Stimulated activated CD4-positive, alpha-beta T cell treated with anti-CD3 and anti-CD28 coated beads, Interleukin-12 subunit alpha, Interleukin-12 subunit beta, amount 100 ng/mL, for 48 hours (primary cell): ENCODE measurements around the gene GMPR.
A peak's percentile ranks its signal among the peaks of the same experiment; 100 is the strongest.

Experiments
- DNase-seq, 3 donors: peaks; one replicate each; pipeline ENCODE4 v3.0.0-alpha.2; 2020; ENCODE audit warnings: low read depth in 2 of 3, low spot score in 1 of 3

Gene GMPR

GRCh38 chr6:16238057-16238962 is at the start of gene GMPR:
TSS of gene GMPR (plus strand) at chr6:16238587. CDS start at chr6:16238694, 107 bp downstream.
- peak; percentile 44 to 54 (median 46) for DNase-seq

DNA sequence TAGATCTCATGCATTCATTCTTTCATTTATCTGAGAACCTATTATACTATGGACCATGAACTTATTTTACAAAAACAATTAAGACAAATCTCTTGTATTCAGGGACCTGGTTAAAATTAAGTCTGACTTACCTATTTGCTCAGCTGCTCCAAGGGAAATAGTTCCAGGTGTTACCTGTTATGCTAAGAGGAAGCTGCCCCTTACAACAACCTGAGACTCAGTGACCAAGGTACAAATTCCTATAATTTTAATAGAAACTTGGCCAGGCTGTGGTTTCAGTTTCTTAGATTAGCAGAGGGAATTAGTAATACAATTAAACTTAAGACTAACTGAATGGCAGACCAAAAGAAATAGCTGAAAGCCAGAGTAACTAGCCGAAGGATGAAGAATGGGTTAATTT is 48.2 kb upstream of the GMPR start:
- DNase-seq: no peak

- no peak for DNase-seq
Measured at GRCh38 chr6:16196260-16196983, 42.0 kb upstream of the GMPR start.

DNA sequence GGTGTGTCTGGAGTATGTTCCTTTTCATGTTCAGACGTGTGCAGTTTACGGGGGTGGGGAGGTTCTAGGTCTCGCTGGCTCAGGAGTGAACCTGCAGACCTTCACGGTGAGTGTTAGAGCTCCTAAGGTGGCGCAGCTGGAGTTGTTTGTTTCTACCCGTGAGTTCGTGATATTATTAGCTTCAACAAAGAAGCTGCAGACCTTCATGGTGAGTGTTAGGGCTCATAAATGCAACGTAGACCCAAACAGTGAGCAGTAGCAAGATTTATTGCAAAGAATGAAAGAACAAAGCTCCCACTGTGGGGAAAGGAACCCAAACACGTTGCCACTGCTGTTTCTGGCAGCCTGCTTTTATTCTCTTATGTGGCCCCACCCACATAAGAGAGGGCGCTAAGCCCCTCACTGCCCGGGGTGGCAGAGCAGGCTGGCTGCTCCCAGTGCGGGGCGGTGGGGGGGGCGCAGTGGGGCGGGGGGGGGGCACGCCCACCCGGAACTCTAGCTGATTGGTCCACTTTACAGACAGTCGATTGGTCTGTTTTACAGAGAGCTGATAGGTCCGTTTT is 41.3 kb upstream of the GMPR start:
- DNase-seq: no peak

- DNase-seq: no peak
Measured at GRCh38 chr6:16198061-16198705, 40.2 kb upstream of the GMPR start.

- DNase-seq: no peak
Measured at GRCh38 chr6:16199804-16200203, 38.6 kb upstream of the GMPR start.

DNA sequence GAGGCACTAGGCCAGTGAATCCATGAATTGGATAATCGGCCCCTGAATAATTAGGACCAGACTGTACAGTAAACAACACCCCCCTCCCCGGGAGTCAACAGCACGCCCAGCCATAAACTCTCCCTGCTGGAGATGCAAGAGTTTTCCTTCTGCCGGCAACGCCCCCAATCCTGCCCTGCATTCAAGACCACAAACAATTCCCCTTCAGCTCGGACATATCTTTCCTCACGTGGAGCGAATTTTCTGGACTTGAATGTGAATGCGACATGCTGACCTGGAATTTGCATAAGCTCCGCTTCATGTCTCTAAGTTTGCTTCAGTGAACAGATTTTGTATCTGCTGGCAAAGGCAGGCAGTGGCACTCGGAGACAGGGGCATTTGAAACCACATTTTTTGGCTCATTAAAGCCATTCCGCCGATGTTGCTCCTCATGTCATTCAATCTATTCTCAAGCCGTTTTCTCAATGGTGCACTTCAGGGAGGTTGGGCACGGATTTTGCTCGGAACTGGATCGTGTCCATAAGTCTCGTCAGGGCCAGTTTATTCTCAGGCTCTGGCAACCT is 38.0 kb upstream of the GMPR start:
- DNase-seq: no peak

GRCh38 chr6:16201706-16202105 is 36.7 kb upstream of the GMPR start:
- no peak for DNase-seq

- no peak for DNase-seq
Measured at GRCh38 chr6:16204653-16205376, 33.6 kb upstream of the GMPR start.

GRCh38 chr6:16205377-16206144 is 32.8 kb upstream of the GMPR start:
- no peak for DNase-seq

DNA sequence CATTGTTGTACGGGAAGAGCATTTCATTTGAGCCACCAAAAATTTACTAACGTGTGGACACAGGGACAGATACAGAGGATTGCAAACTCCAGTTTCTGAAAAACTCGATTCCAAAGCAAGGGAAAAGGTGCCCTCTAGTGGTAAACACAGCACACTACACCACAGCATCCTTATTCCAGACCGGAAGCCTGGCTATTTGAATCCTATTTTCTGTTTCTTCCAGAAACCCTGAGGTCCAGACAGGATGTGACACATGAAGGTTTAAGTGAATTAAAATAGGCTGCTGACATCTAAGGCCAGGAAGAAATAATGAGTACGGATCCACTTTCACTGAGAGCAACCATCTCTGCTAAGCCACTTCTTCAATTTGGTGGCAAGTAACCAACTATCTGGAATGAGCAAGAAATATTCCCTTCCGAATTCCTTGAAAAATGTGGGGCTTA is 31.8 kb upstream of the GMPR start:
- peak in 2 of 3 donors; percentile 26 to 47 for DNase-seq

- DNase-seq: no peak
Measured at GRCh38 chr6:16208989-16209388, 29.4 kb upstream of the GMPR start.

DNA sequence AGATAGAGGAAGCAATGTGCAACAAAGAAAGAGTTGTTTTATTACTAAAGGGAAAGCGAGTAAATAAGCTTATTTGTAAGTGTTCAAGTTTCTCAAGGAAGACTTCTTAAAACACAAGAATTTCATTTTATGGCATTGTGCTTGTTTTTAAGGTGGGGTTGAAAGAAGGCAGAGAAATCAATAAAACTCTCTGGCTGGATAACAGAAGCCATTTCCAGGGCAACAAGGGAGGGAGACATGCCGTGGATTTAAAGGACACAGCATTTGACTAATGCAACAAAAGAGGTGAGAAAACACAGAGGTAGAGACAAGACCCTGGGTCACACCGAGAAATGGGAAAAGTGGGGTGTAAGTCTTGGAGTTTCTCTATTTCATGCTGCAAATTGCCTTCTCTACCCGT is 28.8 kb upstream of the GMPR start:
- no peak for DNase-seq

DNA sequence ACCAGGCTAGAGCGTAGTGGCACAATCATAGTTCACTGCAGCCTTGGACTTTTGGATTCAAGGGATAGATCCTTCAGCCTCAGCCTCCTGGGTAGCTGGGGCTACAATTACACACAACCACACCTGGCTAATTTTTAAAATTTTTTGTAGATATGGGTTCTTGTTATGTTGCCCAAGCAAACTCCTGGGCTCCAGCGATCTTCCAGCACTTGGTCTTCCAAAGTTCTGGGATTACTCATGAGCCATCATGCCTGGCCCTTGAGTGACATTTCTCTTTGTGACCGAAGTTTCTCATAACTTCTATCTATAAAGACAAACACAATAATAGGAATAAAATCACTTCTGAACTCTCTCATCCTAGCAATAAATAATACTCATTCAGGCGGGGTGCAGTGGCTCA is 26.1 kb upstream of the GMPR start:
- DNase-seq: no peak

DNA sequence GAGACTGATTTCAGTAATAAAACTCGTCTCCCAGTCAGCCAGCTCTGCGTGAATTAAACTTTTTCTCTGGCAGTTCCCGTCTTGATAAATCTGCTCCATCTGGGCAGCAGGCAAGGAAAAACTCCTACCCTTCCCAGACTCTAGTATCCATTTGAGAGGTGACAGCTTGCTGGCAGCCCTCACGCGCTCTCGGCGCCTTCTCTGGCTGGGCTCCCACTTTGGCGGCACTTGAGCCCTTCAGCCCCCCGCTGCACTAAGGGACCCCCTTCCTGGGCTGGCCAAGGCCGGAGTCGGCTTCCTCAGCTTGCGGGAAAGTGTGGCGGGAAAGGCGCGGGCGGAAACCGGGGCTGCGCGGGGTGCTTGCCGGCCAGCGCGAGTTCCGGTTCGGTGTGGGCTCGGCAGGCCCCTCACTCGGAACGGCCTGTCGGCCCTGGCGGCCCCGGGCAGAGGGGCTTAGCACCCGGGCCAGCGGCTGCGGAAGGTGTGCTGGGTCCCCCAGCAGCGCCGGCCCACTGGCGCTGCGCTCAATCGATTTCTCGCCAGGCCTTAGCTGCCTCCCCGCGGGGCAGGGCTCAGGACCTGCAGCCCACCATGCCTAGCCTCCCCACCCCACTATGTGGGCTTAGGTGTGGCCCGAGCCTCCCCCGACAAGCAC is 21.8 kb upstream of the GMPR start:
- DNase-seq: no peak

GRCh38 chr6:16217156-16217721 is 21.1 kb upstream of the GMPR start:
- no peak for DNase-seq

DNA sequence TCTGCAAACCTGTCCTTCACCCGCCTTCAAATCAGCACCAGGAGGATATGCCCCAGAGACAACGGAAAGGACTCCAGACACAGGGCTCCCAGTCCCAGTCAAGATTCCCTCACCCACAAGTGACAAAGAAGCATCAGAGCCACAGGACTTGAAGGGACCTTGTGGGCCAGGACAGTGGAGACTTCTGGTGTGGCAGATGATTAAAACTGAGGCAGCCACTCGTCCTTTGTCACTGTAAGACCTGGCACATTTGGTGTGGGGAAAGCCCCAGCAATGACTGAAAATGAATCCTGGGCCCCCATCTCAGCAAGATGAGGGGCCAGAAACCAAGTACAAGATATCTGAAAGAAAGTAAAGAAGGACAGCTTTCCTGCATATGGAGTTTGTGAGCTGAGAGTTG is 15.6 kb upstream of the GMPR start:
- DNase-seq: no peak

DNA sequence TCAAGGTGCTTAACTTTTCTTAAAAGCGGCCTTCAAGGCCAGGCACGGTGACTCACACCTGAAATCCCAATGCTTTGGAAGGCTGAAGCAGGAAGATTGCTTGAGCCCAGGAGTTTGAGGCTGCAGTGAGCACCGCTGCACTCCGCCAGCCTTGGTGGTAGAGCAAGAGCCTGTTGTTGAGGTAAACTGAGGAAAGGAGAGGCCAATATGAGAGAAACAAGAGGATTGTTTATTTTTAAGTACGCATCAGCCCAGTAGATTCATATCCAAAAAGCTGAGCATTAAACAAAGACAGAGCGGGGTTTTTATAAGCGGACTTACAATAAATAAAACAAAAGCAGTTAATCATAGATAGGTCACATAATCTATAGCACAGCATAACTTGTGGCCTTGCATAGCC is 15.0 kb upstream of the GMPR start:
- no peak for DNase-seq

GRCh38 chr6:16224409-16224808 is 14.0 kb upstream of the GMPR start:
- DNase-seq: no peak
